Skeletal muscle cell (primary cell): ENCODE results near the gene ST3GAL4.
"Not testable (repeated sequence)": the region's sequence is repeated elsewhere in the genome, so short reads cannot be mapped to it uniquely, and the experiment has no call there.

ENCODE experiments used
- DNase-seq: peaks from one replicate; pipeline ENCODE4 v3.0.0-alpha.2; 2010; ENCODE audit warnings: low read depth
- H3K4me3 ChIP-seq: 2 replicates; pipeline ENCODE4 v1.5.1; 2011; ENCODE audit warnings: low read depth, mild to moderate bottlenecking, control low read depth, low read length, moderate library complexity

ST3GAL4 gene

DNA sequence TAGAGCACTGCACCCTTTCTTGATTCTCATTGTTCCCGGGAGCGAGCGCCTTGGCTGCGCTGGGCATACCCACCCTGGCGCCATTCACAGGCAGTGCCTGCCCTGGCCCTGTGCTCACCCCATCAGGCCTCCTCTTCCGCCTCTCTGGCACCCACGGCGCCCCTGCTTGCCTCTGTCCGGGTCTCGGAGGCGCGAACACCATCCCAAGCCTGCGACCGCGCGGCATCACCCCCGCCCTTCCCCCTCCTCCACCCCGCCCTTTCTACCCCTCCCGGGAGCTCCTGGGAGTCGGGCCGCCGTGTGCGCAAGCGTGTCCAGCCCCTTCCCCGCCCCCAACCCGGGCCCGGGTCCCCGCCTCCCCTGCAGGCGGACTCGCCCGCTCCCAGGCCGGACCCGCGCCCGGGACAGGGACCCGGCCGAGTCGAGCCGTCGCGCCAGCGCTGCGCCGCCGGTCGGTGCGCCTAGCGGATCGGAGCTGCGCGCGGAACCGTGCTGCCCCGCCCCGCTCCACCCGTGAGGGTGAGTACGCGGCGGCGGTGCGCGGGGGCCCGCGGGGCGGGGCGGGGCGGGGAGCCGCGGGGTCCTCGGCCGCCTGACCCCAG is at the start of gene ST3GAL4:
Gene ST3GAL4, plus strand, starts transcription at position 363 of the 602 bp plus-strand sequence. CDS start 50,470 bp downstream, outside the sequence.
- peak within 1 kb of the TSS; percentile 76 for H3K4me3 ChIP-seq
- DNase-seq, result peak; percentile 38

DNA sequence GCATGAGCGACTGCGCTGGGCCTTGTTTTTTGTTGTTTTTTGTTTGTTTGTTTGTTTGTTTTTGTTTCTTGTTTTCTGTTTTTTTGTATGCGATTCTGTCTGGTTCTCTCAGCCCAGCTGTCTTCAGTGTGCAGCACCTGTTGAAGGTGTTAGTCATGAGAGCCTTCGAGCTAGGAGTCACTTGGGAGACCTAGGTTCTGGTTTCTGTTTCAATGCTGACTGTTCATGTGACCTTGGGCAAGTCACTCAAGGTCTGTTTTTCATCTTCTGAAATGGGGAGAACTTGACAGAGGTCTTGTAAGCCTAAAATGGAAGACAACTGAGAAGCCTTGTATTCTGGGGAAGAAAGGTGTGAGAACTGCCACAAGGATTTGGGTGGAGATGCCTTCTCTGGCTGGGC is 49.8 kb upstream of the ST3GAL4 start:
- no peak for DNase-seq
- H3K4me3 ChIP-seq, result no peak overlapping the region

DNA sequence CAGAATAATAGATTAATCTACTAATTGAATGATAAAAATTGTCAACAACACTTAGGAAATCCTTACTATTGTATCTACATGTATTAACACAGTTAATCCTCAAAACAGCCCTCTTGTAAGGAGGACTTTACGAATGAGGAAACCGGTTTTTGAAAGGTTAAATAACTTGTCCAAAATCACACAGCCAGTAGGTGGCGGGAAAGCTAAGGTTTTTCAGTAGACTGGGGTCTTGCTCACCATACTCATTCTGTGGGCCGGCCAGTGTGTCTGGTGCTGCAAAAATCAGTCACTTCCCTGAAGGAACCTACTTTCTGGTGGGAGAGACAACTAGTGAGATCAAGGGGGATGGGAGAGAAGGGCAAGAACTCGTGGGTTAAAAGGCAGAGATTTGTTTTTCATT is 47.8 kb upstream of the ST3GAL4 start:
- DNase-seq, result no peak
- H3K4me3 ChIP-seq, result no peak overlapping the region

- no peak for DNase-seq
- H3K4me3 ChIP-seq, result no peak overlapping the region
These were observed 47.2 kb upstream of the ST3GAL4 start for GRCh38 chr11:126308271-126308671.

GRCh38 chr11:126308771-126309170 is 46.7 kb upstream of the ST3GAL4 start:
- not testable (repeated sequence) for DNase-seq, H3K4me3 ChIP-seq

DNA sequence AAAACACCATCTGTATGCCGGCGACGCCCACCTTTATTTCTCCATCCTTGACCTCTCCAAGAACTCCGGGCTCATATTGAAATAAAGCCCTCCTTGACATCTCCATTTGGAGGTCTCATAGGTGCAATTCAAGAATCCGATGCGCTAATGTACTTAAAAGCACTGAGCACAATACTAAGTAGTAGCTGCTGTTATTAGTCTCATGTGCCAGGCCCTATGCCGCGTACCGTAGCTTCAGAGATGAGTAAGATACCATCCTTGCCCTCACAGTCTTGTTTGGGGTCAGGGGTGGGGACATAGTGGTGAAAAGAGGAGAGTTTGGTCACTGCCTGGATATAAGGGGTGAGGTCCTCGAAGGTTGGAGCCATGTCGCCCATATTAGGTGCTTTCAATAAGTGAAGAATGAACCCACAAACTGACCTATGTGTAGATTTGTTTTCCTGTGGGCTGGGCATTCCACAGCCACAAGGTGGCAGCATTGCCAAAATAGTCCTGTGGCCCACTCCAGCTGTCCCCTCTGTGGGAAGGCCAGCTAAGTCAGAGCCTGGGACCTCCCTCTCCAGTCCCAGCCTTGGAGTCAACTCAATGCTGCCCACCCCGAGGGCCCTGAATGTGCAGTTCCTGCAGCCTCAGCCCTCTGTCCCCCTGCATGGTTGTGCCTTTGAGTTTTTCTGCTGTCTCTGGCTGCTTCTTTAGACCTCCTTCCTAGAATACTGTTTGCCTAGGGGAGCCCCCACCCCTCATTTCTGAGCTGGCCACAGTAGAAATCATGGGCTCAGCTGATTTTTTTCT is 45.1 kb upstream of the ST3GAL4 start:
- no peak for DNase-seq
- H3K4me3 ChIP-seq, result no peak overlapping the region

GRCh38 chr11:126310992-126311310 is 44.5 kb upstream of the ST3GAL4 start:
- H3K4me3 ChIP-seq, result no peak overlapping the region
- DNase-seq, result no peak

DNA sequence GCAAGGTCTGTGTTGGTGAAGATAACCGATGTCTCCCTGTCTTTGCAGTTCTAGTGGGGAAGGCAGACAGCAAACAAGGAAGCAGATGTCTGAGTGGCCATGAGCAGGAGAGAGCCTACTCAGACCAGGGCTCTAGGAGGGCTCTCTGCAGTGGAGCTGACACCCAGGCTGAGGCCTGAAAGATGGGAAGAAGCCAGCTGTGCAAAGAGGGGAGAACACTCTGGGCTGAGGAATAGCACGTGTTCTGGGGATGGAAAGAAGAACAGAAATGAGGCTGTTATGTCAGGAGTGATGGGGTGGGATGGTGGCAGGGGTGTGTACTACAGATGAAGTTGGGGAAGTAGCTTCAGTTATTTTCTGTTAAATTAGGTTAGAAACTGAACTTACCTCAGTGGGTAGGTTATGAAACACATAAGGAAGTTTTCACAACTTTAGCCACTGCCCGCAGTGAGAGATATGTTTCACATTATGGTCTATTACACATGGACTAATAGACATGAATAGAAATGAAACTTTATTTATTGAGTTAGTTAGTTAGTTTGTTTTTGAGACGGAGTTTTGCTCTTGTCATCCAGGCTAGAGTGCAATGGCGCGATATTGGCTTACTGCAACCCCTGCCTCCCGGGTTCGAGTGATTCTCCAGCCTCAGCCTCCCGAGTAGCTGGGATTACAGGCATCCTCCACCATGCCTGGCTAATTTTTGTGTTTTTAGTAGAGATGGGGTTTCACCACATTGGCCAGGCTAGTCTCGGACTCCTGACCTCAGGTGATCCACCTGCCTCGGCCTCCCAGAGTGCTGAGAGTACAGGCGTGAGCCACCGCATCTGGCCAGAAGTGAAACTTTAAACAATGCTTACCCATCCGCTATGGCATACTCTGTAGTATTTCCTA is 43.8 kb upstream of the ST3GAL4 start:
- no peak for DNase-seq
- no peak overlapping the region for H3K4me3 ChIP-seq

- H3K4me3 ChIP-seq, result no peak overlapping the region
- no peak for DNase-seq
These were observed 42.5 kb upstream of the ST3GAL4 start for GRCh38 chr11:126312961-126313360.

- no peak for DNase-seq
- no peak overlapping the region for H3K4me3 ChIP-seq
These were observed 41.7 kb upstream of the ST3GAL4 start for GRCh38 chr11:126313826-126314225.

DNA sequence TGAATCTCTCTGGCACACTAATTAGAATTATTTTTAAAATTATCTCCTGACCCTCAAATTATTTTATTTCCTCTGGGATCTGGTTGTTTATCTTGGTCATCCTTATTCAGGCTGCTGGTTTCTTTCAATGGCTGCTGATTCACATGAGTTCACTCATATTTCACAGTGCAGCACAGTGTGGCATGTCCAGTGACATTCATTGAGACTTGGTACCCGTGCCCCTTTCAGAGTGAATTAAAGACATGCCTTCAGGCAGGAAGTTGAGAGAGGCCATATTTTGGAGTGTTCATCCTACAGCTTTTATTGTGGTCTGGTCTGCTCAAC is 38.1 kb upstream of the ST3GAL4 start:
- no peak for DNase-seq
- H3K4me3 ChIP-seq, result no peak overlapping the region

DNA sequence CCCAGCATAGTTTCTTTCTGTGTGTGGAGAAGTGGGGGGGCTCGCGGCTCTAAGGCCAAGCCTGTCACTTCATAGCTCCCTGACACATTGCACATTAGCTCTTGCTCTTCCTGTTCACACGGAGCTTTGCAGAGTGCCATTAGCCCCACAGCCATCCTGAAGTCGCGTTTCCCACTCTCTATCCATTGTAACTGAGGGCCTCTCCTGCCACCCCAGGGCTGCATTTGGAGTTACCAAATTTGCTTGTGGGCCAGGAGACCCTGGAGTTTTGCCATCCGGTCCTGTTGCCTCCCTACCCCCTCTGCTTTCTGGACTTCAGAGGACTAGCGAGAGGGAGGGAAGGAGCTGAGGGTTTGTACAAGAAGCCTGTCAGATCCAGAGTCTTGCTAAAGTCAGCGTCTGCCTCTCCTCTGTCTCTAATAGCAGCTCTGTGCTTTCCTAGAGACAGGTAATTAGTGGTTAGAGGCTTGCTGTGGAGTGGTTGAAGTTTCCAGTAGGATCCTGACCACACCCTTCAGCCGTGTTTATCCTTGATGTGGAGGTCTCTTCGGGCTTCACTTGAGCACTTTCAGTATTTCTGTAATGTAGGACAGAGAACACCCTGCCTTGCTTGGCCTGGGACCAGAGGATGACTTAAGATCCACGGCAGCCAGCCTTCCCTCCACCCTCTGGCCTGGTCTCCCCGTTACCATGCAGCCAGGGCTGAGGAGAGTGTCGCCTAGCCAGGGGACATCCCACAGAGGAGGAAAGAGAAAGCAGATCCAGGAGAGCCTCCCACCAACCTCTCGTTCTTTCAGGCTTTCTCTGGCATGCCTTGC is 37.5 kb upstream of the ST3GAL4 start:
- peak overlapping the region; percentile 24 for H3K4me3 ChIP-seq
- DNase-seq, result peak; percentile 66

DNA sequence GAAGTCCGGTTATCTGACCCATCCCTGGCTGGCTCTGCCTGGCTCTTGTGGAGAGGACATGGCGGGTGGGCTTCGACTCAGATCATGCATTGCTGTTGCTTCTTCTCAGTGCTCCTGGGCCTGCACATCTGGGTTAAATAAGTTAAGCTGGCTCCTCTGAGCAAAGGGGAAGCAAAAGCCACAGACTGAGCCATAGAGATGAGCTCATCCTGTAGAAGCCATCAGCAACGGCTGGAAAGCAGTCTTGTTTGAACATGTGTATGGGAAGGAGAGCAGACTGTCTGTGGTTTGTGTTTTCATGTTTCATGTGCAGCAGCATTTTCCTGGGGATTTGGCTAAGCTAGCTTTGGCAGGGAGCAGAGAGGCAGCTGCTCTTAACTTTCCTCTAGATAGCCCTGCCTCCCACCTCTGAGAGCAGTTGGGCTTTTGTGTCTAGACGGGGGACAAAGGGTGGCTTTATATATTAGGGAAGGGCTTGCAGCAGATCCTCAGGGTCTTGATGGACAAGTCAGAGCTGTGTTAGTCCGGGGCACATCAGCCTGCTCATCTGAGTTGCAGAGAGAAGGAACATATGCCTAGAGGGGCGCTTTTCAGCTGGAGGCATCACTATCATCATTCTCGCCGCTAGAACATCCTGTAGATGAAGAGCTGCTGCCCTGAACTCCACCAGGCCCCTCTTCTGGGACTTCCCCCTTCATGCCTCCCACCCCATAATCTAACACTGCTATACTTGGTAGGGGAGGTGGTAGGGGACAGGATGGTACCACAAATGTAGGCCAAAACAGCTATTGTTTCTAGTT is 36.7 kb upstream of the ST3GAL4 start:
- DNase-seq, result peak; percentile 91
- peak overlapping the region; percentile 24 for H3K4me3 ChIP-seq

GRCh38 chr11:126319374-126319740 is 36.1 kb upstream of the ST3GAL4 start:
- no peak overlapping the region for H3K4me3 ChIP-seq
- DNase-seq, result no peak

GRCh38 chr11:126322996-126323395 is 32.5 kb upstream of the ST3GAL4 start:
- no peak overlapping the region for H3K4me3 ChIP-seq
- no peak for DNase-seq

DNA sequence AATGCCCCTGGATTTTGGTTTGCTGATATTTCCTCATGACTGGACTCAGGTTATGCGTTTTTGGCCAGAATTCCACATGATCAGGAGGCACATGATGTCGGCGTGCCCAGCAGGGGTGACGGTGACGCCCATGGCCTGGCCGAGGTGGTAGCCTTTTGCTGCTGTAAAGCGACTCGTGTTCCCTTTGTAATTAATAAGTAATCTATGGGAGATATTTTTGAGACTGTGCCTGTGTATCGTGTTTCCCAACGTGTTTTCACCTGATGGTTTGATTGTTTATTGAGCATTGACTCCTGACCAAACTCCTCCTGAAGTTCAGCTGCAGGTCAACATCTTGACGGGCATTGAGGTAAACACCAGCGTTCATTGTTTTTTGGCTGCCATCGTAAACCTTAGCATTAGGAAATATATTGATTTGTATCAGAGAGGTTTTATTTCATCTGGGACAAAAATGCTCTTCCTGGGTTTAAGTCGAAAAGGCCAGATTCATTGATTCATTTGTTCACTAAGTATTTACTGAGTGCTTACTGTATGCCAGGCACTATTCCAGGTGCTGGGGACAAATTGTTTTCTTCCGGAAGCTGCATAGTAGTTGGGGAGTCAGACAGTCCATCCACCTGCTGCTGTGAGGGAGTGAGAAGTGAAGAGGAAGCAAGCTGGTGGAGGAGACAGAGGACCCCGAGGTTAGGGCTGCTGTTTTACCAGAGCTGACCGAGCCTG is 28.0 kb upstream of the ST3GAL4 start:
- no peak for DNase-seq

DNA sequence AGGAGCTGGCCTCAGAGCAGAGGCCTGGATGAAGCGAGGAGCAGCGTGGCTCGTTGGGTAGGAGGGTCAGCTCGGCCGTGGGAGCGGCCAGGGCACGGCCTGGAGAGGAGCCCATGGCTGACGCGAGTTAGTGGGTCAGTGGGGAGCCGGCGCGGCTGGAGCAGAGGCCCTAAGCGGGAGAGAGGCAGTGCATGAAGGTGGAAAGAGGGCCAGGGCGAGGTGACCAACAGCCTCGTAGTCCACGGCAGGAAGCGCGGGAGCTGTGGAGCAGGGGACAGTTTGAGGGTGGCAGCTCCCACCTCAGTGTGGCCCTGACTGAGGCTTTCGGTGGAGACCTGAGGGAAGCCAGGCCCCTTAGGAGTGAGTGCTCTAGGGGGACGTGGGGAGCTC is 27.5 kb upstream of the ST3GAL4 start:
- DNase-seq, result no peak

More for the DNA sequence above, 28.0 kb upstream of the ST3GAL4 start:
- H3K4me3 ChIP-seq, result no peak overlapping the region

DNA sequence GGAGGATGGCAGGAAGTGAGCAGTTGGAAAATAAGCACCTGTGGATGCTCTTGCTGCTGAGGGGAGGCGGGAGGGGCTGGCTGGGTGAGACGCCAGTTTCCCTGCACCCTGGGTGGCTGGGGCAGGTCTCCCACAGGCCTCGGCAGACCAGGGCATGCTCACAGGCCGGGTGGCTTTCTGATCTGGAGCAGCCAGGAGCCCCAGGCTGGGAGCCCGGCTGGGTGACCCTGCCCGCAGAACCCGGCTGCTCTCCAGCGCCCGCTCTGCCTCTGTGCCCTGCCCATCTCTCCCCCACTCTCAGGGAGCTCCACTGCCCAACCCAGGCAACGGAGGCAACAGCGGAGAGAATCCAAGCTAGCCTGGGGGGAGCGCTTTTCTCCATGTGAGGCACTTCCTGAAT is 27.0 kb upstream of the ST3GAL4 start:
- DNase-seq, result no peak
- H3K4me3 ChIP-seq, result no peak overlapping the region

More for the DNA sequence above, 27.5 kb upstream of the ST3GAL4 start:
- no peak overlapping the region for H3K4me3 ChIP-seq
